Measurements from ENCODE around the gene ADGRG3. TPM values are rescaled to one million over a fixed set of nuclear protein-coding genes. Genes with fewer than 3 reads are reported as not detected.

The ADGRG3 gene
- total and polyA plus RNA-seq, 2 of the 8 experiments (the other 6 are each of a cell fraction or from before 2014, with no cell fraction given): 0.28 to 0.98 TPM

DNA sequence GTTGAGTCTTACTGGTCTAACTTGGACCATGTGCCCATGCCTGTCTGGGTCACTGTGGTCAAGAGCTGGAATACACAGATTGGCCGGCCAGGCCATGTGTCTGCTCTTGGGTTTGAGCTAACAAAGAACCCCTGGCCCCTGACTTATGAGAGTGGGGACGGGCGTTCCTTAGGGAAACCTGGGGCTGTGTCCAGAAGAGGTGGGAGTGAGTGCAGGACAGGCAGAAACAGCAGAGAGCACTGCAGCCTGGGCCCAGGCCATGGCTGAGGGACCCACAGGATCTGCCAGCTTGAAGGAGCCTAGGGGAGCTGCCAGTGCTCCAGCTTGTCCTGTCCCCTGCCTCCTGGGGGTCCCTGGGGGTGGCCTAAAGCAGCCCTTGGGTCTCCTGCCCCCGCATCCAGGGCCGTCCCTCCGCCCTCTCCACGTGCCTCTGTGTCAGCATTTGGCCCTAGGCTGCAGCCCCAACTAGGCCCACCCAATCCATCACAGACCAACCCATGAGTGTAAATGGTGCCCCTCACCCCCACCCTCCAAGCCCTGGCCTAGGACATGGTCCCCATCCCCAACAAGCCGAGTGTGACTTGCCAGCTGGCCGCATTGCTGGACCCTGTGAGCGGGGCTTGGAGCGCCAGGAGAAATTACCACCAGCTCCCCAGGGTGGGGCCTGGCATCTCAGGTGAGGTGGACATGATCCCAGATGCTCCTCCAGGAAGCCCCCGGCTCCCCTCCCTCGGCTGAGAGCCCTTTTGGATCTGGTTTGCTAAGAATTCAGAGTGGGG is 14.0 kb downstream of the ADGRG3 start:
- FAIRE-seq (no peak), DNase-seq (ENCODE audit: low read depth in 1 of 2, low spot score in 2 of 2) (no peak)
- peak overlapping the region; percentile 32 for H4K91ac ChIP-seq (replicated peaks; ENCODE audit: insufficient read length, low read length)
- H2AK5ac ChIP-seq (ENCODE audit: low read depth, low read length): peak overlapping the region; percentile 65; the same call in 1 of the 2 replicates
- no peaks in the 10 kb centered on the region for H3K36me3 ChIP-seq (ENCODE audit: control insufficient read depth in 2 of 4, insufficient read depth in 4 of 4, low read length in 3 of 4)
- no peaks in the 10 kb centered on the region for H3K27me3 ChIP-seq (replicated peaks in 1 of 4; ENCODE audit: control insufficient read depth in 3 of 4, extremely low read depth in 1 of 4, insufficient read depth in 3 of 4, low read length in 3 of 4)
- H3K4me1 ChIP-seq (replicated peaks in 1 of 4; ENCODE audit: control insufficient read depth in 3 of 4, insufficient read depth in 4 of 4, low read length in 3 of 4): peaks cover 0 to 11% (median 7%) of the 10 kb centered on the region in 4 experiments; a peak in 4 of 7 replicates
- no peaks in the 10 kb centered on the region for H3K79me1 ChIP-seq (ENCODE audit: low read depth, low read length)
- no peak overlapping the region for H3K18ac ChIP-seq (ENCODE audit: extremely low read depth, low read length)
- no peak overlapping the region for H2BK15ac ChIP-seq (ENCODE audit: low read length)
- H3K27ac ChIP-seq (ENCODE audit: low read depth, low read length): no peak overlapping the region
- no peak overlapping the region for H2BK5ac ChIP-seq (ENCODE audit: low read depth, low read length)
- ChIA-PET POLR2A (ENCODE audit: partially characterized antibody) (interaction anchor here (1.2 to 3.3 kb wide), 2 partner anchors 11 to 116 kb away, joined by 3 to 19 read pairs; no protein-coding TSS in a partner anchor), CTCF (ENCODE audit: partially characterized antibody) (interaction anchor here (0.6 to 1.6 kb wide), 14 partner anchors 10 to 145 kb away, joined by 3 to 8 read pairs (median 3); partner anchors contain the start of gene ADGRG3)
- no peak overlapping the region for H4K8ac ChIP-seq (ENCODE audit: extremely low read depth, insufficient read depth, low read length)
- no peaks in the 10 kb centered on the region for H4K20me1 ChIP-seq (replicated peaks in 1 of 2; ENCODE audit: control insufficient read depth in 1 of 2, insufficient read depth in 2 of 2, low read length in 2 of 2)
- no peak overlapping the region for H3K4me3 ChIP-seq (ENCODE audit: extremely low read depth in 1 of 4, insufficient read depth in 2 of 4, low read depth in 3 of 4, low read length in 4 of 4)
- H3K9ac ChIP-seq (replicated peaks in 1 of 4; ENCODE audit: extremely low read depth in 1 of 4, low read depth in 3 of 4, low read length in 3 of 4): no peak overlapping the region
- WGBS, 2 experiments (ENCODE audit: extremely low coverage in 1 of 2, insufficient coverage in 1 of 2, insufficient read length in 1 of 2, insufficient replicate concordance in 2 of 2, low coverage in 1 of 2, low lambda C conversion rate in 2 of 2, missing lambda C conversion rate in 1 of 2): 78% methylated on average over 13 of the region's 13 CpGs; no CpG with 5 or more reads in 1 of the 2 experiments
- no peaks in the 10 kb centered on the region for H3K79me2 ChIP-seq (ENCODE audit: control insufficient read depth in 1 of 2, insufficient read depth in 2 of 2, low read length in 2 of 2)
- no peak overlapping the region for H2AFZ ChIP-seq (ENCODE audit: low read length)
- peak overlapping the region; percentile 75; the same call in 1 of the 2 replicates for H2BK12ac ChIP-seq (ENCODE audit: low read depth, low read length)
- peak overlapping the region; percentile 64 for H3K4ac ChIP-seq (replicated peaks; ENCODE audit: insufficient read length, low read depth, low read length)
- H3K9me3 ChIP-seq (ENCODE audit: insufficient read depth in 2 of 2, low read depth in 1 of 2, low read length in 1 of 2): no peaks in the 10 kb centered on the region
- no peak overlapping the region for H3K4me2 ChIP-seq (ENCODE audit: insufficient read depth in 1 of 2, low read depth in 2 of 2, low read length in 2 of 2)
- H3K23ac ChIP-seq (ENCODE audit: insufficient read length): no peak overlapping the region
- H3K56ac ChIP-seq (replicated peaks; ENCODE audit: insufficient read length, low read depth, low read length): no peak overlapping the region
- no peak overlapping the region for H2BK20ac ChIP-seq (ENCODE audit: low read length)
- no peaks in the 10 kb centered on the region for H3K23me2 ChIP-seq (ENCODE audit: low read depth, low read length)
- no peak overlapping the region for H4K5ac ChIP-seq (ENCODE audit: insufficient read length, low read depth, low read length)
- no peak overlapping the region for H3K14ac ChIP-seq (ENCODE audit: insufficient read length)
- no peak overlapping the region for H2BK120ac ChIP-seq (replicated peaks; ENCODE audit: low read depth, low read length)
- TF ChIP-seq BRCA1 (IDR thresholded peaks at IDR 0.05; ENCODE audit: low read depth, low read length): no peak
